IMR-90 (cell line): Measurements from ENCODE around the gene KLHDC3. TPM values are rescaled to one million over a fixed set of nuclear protein-coding genes. Genes with fewer than 3 reads are reported as not detected.

ENCODE experiments used
- ATAC-seq: fragments of 200-7000 bp; cut with Tn5 transposase; 2 replicates; pipeline ENCODE4 v1.9.1; 2020; ENCODE audit warnings: low read depth, mild to moderate bottlenecking, moderate library complexity
- BruUV-seq: library from RNA; stranded (reverse); fragments of 400-500 nt; replicated peaks from 2 replicates; lab custom pipeline; 2021; lab: Mats Ljungman, UMichigan
- CTCF ChIA-PET: fragments of 300-600 bp; formaldehyde crosslinking; extraction: SDS; loops from one replicate; lab custom pipeline; 2021; ENCODE audit warnings: antibody characterized with exemption; lab: Yijun Ruan, JAX
- POLR2A ChIA-PET: fragments of 300-600 bp; sonication (Branson Sonifier 250); formaldehyde crosslinking; loops from one replicate; lab custom pipeline; 2022; ENCODE audit warnings: antibody characterized with exemption; ENCODE audit not compliant: unreplicated experiment; lab: Charles Lee
- DNase-seq: peaks from one replicate; pipeline ENCODE4 v3.0.0; 2013
- H2AFZ ChIP-seq: replicated peaks from 2 replicates; pipeline ENCODE3; 2013; ENCODE audit warnings: low read length, mild to moderate bottlenecking; ENCODE audit not compliant: poor library complexity
- H2AK5ac ChIP-seq: 2 replicates; pipeline ENCODE4 v1.6.1; 2013; ENCODE audit warnings: low read depth, low read length, inconsistent platforms
- H2AK9ac ChIP-seq: replicated peaks from 2 replicates; pipeline ENCODE3; 2013; ENCODE audit warnings: mild to moderate bottlenecking, low read depth, low read length, moderate library complexity; ENCODE audit not compliant: poor library complexity
- H2BK120ac ChIP-seq: 2 replicates; pipeline ENCODE4 v1.6.1; 2013; ENCODE audit warnings: low read depth, low read length, inconsistent platforms
- H2BK15ac ChIP-seq: 3 replicates; pipeline ENCODE4 v1.6.1; 2013; ENCODE audit warnings: low read depth, low read length, inconsistent platforms
- H2BK20ac ChIP-seq: 2 replicates; pipeline ENCODE4 v1.6.1; 2013; ENCODE audit warnings: low read depth, mild to moderate bottlenecking, inconsistent platforms, low read length, moderate library complexity
- H2BK5ac ChIP-seq: 2 replicates; pipeline ENCODE4 v1.6.1; 2013; ENCODE audit warnings: mild to moderate bottlenecking, low read depth, low read length, inconsistent platforms; ENCODE audit not compliant: poor library complexity, severe bottlenecking
- H3K14ac ChIP-seq: replicated peaks from 2 replicates; pipeline ENCODE4 v1.6.1; 2013; ENCODE audit warnings: low read depth, low read length, inconsistent platforms
- H3K18ac ChIP-seq: 2 replicates; pipeline ENCODE4 v1.6.1; 2013; ENCODE audit warnings: low read depth, low read length, control low read depth
- H3K23ac ChIP-seq: 2 replicates; pipeline ENCODE4 v1.6.1; 2013; ENCODE audit warnings: low read depth, low read length, inconsistent platforms
- H3K27ac ChIP-seq: 2 replicates; pipeline ENCODE4 v1.5.1; 2013; ENCODE audit warnings: mild to moderate bottlenecking, control low read depth, low read length; ENCODE audit not compliant: insufficient read depth
- H3K27me3 ChIP-seq: 2 replicates; pipeline ENCODE4 v1.6.1; 2013; ENCODE audit warnings: low read length; ENCODE audit not compliant: control insufficient read depth, insufficient read depth
- H3K36me3 ChIP-seq: 2 replicates; pipeline ENCODE4 v1.6.1; 2013; ENCODE audit warnings: low read length, mixed read lengths; ENCODE audit not compliant: control insufficient read depth, insufficient read depth
- H3K4ac ChIP-seq: 2 replicates; pipeline ENCODE4 v1.6.1; 2013; ENCODE audit warnings: low read depth, low read length, inconsistent platforms
- H3K4me1 ChIP-seq: 2 replicates; pipeline ENCODE4 v1.6.1; 2013; ENCODE audit warnings: low read length, mixed read lengths; ENCODE audit not compliant: control insufficient read depth, insufficient read depth
- H3K4me2 ChIP-seq: 2 replicates; pipeline ENCODE4 v1.6.1; 2013; ENCODE audit warnings: low read depth, mild to moderate bottlenecking, control low read depth, low read length, moderate library complexity
- H3K4me3 ChIP-seq: 2 replicates; pipeline ENCODE4 v1.5.1; 2013; ENCODE audit warnings: low read depth, mild to moderate bottlenecking, control low read depth, low read length, moderate library complexity; ENCODE audit not compliant: insufficient read depth
- H3K56ac ChIP-seq: 2 replicates; pipeline ENCODE4 v1.6.1; 2013; ENCODE audit warnings: low read length, inconsistent platforms; ENCODE audit not compliant: insufficient read depth; ENCODE audit errors: extremely low read depth
- H3K79me1 ChIP-seq, 2 experiments: 2 replicates each; pipeline ENCODE4 v1.6.1; 2013; ENCODE audit warnings: low read length in 2 of 2, inconsistent platforms in 1 of 2, low read depth in 1 of 2
- H3K9ac ChIP-seq: 2 replicates; pipeline ENCODE4 v1.6.1; 2013; ENCODE audit warnings: low read depth, low read length, control low read depth
- H3K9me1 ChIP-seq: 2 replicates; pipeline ENCODE4 v1.6.1; 2013; ENCODE audit warnings: low read length, inconsistent platforms; ENCODE audit not compliant: insufficient read depth
- H3K9me3 ChIP-seq: 2 replicates; pipeline ENCODE4 v1.6.1; 2013; ENCODE audit warnings: low read length; ENCODE audit not compliant: control insufficient read depth, insufficient read depth
- H4K20me1 ChIP-seq: 2 replicates; pipeline ENCODE4 v1.6.1; 2013; ENCODE audit warnings: low read length, inconsistent platforms; ENCODE audit not compliant: insufficient read depth
- H4K5ac ChIP-seq: 2 replicates; pipeline ENCODE4 v1.6.1; 2013; ENCODE audit warnings: mild to moderate bottlenecking, low read depth, low read length, control low read depth
- H4K8ac ChIP-seq, 2 experiments: 2 replicates each; pipeline ENCODE4 v1.6.1; 2013; ENCODE audit warnings: low read depth in 2 of 2, low read length in 2 of 2, control low read depth in 1 of 2, inconsistent platforms in 1 of 2
- H4K91ac ChIP-seq: 2 replicates; pipeline ENCODE4 v1.6.1; 2013; ENCODE audit warnings: low read depth, low read length, inconsistent platforms; ENCODE audit not compliant: insufficient read depth
- BHLHE40 ChIP-seq: fragments of 150-350 bp; IDR thresholded peaks from 2 replicates; pipeline ENCODE4 v1.6.1; 2016; ENCODE audit warnings: mild to moderate bottlenecking, low read depth, low read length
- CEBPB ChIP-seq: IDR thresholded peaks from 2 replicates; pipeline ENCODE4 v1.6.1; 2012; ENCODE audit warnings: low read depth, low read length, improper control_type of control experiment
- FOS ChIP-seq: fragments of 150-350 bp; IDR thresholded peaks from 2 replicates; pipeline ENCODE4 v1.6.1; 2016; ENCODE audit warnings: low read depth, low read length
- NFE2L2 ChIP-seq: fragments of 150-350 bp; IDR thresholded peaks from 2 replicates; pipeline ENCODE4 v1.6.1; 2016; ENCODE audit warnings: low read depth, mild to moderate bottlenecking, low read length
- POLR2A ChIP-seq: IDR thresholded peaks from 2 replicates; pipeline ENCODE4 v1.6.1; 2012; ENCODE audit warnings: mild to moderate bottlenecking, low read depth, low read length
- RAD21 ChIP-seq: IDR thresholded peaks from 2 replicates; pipeline ENCODE4 v1.6.1; 2012; ENCODE audit warnings: low read length, improper control_type of control experiment
- RCOR1 ChIP-seq: IDR thresholded peaks from 2 replicates; pipeline ENCODE4 v1.6.1; 2012; ENCODE audit warnings: mild to moderate bottlenecking, low read length, improper control_type of control experiment; ENCODE audit not compliant: insufficient replicate concordance
- SMC3 ChIP-seq: fragments of 150-350 bp; IDR thresholded peaks from 2 replicates; pipeline ENCODE4 v1.6.1; 2016; ENCODE audit warnings: low read depth, mild to moderate bottlenecking, antibody characterized with exemption, low read length, moderate library complexity
- WGBS, 2 experiments: methylation state at CpG; one replicate each; pipeline versions ENCODE4 v1.1.5 to v1.1.7; 2013; ENCODE audit warnings: missing lambda C conversion rate in 2 of 2; ENCODE audit not compliant: insufficient read length in 1 of 2; ENCODE audit errors: extremely low coverage in 2 of 2; 5-methylcytosine and 5-hydroxymethylcytosine counted together
- dilution Hi-C: fragments of 300-500 bp; cut with HindIII; formaldehyde crosslinking; loops from one replicate; pipeline ENCODE4 v1.14.3; 2018; ENCODE audit warnings: low sequenced_read_pairs; ENCODE audit not compliant: unreplicated experiment
- in situ Hi-C: fragments of 300-500 bp; cut with MboI; formaldehyde crosslinking; loops from 3 replicates; pipeline ENCODE4 v1.14.3; 2019; ENCODE audit warnings: low sequenced_read_pairs, inconsistent platforms, mixed read lengths
- intact Hi-C: fragments of 100-400 bp; cut with micrococcal nuclease; formaldehyde crosslinking; loops from 2 replicates; pipeline ENCODE4 v1.10.0; 2022
- polyA plus RNA-seq, 3 experiments: library from polyadenylated mRNA; depleted of rRNA; stranded (reverse); fragments of >200 nt; gene quantifications; 2 replicates each; pipeline ENCODE4 v1.2.3, GENCODE V29; 2012; ENCODE audit warnings: low replicate concordance in 1 of 3
- total RNA-seq: library from RNA; depleted of rRNA; stranded (reverse); fragments of >200 nt; gene quantifications from 2 replicates; pipeline ENCODE4 v1.2.3, GENCODE V29; 2012
- TF ChIP-seq, protein P1 (sequence below): fragments of 150-350 bp; IDR thresholded peaks from 2 replicates; pipeline ENCODE4 v1.6.1; 2017; ENCODE audit warnings: mild to moderate bottlenecking, antibody characterized with exemption, low read length, low read depth
- TF ChIP-seq, protein P2 (sequence below): fragments of 150-350 bp; IDR thresholded peaks from 2 replicates; pipeline ENCODE4 v1.6.1; 2016; ENCODE audit warnings: low read depth, mild to moderate bottlenecking, low read length, moderate library complexity, borderline replicate concordance

Gene KLHDC3
- total and polyA plus RNA-seq, 2 of the 4 experiments (the other 2 are of a cell fraction) = 57.1 to 76.0 TPM

DNA sequence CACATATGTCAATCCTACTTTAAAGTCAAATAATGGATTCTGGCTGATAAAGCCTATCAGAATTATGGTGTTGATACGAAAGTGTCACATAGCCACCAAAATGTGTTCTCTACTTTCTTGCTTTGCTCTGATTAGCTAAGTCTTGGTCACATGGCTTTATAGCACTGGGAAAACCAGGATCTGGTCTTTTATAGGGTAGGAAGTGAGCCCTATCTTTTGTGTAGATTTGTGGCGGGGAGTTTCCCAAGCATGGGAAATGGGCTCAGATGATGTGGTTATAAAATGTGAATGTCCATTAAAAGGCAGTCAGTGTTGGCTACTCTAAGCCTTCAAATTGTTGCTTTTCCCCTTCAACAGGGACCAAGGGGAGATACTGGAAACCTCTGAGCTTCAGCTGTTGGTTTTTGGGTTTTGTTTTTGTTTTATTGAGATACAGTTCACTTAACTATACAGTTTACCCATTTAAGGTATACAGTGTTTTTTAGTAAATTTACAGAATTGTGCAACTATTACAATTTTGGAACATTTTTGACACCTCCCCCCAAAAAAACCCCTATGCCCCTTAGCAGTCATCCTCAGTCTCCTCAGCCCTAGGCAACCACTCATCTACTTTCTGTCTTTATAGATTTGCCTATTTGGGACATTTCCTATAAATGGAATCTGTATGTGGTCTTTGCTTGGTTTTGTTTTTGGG, 19.6 kb downstream of the KLHDC3 start:
- peaks cover 8% of the 10 kb centered on the region; the same call in 1 of the 2 replicates for H4K20me1 ChIP-seq
- H3K56ac ChIP-seq = no peak overlapping the region
- H2BK15ac ChIP-seq = no peak overlapping the region
- H3K27me3 ChIP-seq = no peaks in the 10 kb centered on the region
- CTCF ChIA-PET = no interaction called here
- no peak overlapping the region for H3K23ac ChIP-seq
- no peak overlapping the region for H3K14ac ChIP-seq
- H2BK20ac ChIP-seq = no peak overlapping the region
- ATAC-seq = no peak
- no peaks in the 10 kb centered on the region for H3K4me1 ChIP-seq
- H3K9ac ChIP-seq = no peak overlapping the region
- H3K4ac ChIP-seq = no peak overlapping the region
- H2AK5ac ChIP-seq = no peak overlapping the region
- H3K4me3 ChIP-seq = no peak overlapping the region
- in situ Hi-C loops = no loop called here
- H4K8ac ChIP-seq = no peak overlapping the region
- no peak overlapping the region for H2BK120ac ChIP-seq
- POLR2A ChIA-PET = no interaction called here
- no TSS peak for BruUV-seq
- H4K91ac ChIP-seq = no peak overlapping the region
- no peaks in the 10 kb centered on the region for H3K9me3 ChIP-seq
- H2BK5ac ChIP-seq = no peak overlapping the region
- peaks cover 7 to 12% of the 10 kb centered on the region in 2 experiments; a peak in 2 of 4 replicates for H3K79me1 ChIP-seq
- H4K5ac ChIP-seq = no peak overlapping the region
- H3K27ac ChIP-seq = no peak overlapping the region
- no peak overlapping the region for H2AK9ac ChIP-seq
- H3K9me1 ChIP-seq = no peaks in the 10 kb centered on the region
- dilution Hi-C loops = no loop called here
- H2AFZ ChIP-seq = no peak overlapping the region
- H3K36me3 ChIP-seq = peaks cover 59% of the 10 kb centered on the region
- H3K18ac ChIP-seq = no peak overlapping the region
- DNase-seq = no peak
- no peak overlapping the region for H3K4me2 ChIP-seq
- WGBS, 2 experiments = no CpG with 5 or more reads among the region's 2 CpGs
- TF ChIP-seq NFE2L2 (no peak), RCOR1 (no peak), BHLHE40 (no peak), POLR2A (no peak), CEBPB (no peak), RAD21 (no peak), SMC3 (no peak), FOS (no peak)
- TF ChIP-seq, protein P1, sequence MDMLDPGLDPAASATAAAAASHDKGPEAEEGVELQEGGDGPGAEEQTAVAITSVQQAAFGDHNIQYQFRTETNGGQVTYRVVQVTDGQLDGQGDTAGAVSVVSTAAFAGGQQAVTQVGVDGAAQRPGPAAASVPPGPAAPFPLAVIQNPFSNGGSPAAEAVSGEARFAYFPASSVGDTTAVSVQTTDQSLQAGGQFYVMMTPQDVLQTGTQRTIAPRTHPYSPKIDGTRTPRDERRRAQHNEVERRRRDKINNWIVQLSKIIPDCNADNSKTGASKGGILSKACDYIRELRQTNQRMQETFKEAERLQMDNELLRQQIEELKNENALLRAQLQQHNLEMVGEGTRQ = no peak
- TF ChIP-seq, protein P2, sequence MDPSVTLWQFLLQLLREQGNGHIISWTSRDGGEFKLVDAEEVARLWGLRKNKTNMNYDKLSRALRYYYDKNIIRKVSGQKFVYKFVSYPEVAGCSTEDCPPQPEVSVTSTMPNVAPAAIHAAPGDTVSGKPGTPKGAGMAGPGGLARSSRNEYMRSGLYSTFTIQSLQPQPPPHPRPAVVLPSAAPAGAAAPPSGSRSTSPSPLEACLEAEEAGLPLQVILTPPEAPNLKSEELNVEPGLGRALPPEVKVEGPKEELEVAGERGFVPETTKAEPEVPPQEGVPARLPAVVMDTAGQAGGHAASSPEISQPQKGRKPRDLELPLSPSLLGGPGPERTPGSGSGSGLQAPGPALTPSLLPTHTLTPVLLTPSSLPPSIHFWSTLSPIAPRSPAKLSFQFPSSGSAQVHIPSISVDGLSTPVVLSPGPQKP = no peak
- intact Hi-C loops = no loop called here
